NCI-H187 treated with DMSO at 0.1 percent for 48 hours (cell line): ENCODE measurements around the gene OR2L5.

Source experiments
- DNase-seq: peaks from one replicate; lab custom pipeline; 2025; lab: John Stamatoyannopoulos, UW

Gene OR2L5, protein sequence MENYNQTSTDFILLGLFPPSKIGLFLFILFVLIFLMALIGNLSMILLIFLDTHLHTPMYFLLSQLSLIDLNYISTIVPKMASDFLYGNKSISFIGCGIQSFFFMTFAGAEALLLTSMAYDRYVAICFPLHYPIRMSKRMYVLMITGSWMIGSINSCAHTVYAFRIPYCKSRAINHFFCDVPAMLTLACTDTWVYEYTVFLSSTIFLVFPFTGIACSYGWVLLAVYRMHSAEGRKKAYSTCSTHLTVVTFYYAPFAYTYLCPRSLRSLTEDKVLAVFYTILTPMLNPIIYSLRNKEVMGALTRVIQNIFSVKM

DNA sequence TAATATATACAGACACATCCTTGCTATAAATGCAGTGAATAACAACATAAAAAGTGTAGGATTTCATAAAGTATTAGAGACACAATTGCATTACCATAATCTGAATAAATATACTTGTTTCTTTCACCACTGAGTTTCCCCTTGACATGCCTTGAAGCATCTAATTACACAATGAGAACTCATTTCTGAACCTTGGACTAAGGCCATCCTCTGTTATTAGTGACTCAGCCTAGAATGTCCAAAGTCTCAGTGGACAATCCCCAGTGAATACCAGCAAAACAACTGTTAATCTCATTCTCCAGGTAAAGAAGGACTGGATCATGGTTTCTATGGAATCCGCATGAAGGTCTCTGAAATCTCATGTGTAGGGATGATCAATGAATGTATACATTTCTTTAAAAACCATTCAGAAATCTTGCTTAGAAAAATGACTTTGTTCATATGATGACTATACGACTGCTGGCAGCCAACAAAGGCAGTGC, at the start of gene OR2L5:
Gene OR2L5 (plus strand): TSS at position 432 of the 482 bp plus-strand sequence. CDS start 8,288 bp downstream, outside the sequence.
- DNase-seq = no peak

DNA sequence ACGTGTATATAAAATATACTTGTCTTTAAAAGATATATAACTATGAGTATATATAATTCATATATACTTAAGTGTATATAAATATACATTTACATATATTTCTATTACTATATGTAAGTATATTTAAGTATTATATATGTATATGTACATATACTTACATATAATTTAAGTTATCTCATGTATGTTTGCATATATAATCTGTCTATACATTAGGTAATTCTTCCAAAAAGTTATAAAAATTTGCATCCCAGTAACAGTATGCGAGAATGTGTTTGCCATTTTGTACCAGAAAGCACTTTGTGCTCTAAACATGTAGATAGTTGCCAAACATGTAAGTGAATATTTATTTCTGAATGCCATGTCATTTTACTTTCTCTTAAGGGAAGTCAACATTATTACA, 48.5 kb upstream of the OR2L5 start, which contains the start of gene OR2AK2:
Gene OR2AK2 (plus strand): TSS at position 301 of the 400 bp plus-strand sequence. CDS start 144 bp downstream, outside the sequence.
- no peak for DNase-seq

DNA sequence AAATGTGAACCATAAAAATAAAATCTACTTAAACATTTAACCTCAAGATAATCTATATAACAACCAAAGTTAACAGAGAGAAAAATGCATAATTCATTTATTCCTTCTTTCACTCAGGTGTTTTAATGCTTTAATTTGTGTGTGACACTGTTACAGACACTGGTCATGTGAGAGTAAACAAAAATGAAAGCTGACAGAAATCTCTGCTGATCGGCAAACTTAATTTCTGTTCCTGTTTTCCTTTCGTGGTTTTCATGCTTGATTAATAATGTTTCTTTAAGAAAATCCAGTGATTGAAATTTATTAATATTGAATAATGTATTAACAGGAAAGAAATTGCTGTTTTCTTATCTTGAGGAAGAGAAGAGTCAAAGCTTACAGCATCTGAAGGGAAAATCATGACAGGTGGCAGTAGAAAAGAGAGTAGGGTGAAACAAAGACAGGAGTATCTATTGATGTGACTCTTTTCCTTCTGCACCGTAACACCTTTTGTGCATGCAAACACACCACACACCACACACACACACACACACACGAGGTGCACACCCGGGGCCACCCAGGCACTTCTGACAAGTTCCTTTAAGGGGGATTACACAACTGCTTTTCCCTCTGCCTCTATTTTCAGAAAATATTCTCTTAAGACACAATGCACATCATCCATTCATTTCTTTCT, 46.8 kb upstream of the OR2L5 start:
- DNase-seq = no peak

DNA sequence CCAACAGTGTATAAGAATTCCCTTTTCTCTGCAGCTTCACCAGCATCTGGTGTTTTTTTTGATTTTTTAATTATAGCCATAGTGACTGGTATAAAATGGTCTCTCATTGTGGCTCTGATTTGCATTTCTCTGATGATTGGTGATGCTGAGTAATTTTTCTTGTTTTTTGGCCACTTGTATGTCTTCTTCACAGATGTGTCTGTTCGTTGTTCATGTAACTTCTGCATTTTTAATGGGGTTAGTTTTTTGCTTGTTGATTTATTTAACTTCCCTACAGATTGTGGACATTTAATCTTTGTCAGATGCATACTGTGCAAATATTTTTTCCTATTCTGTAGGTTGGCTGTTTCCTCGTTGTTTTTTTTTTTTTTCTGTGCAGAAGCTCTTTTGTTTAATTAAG, 20.5 kb upstream of the OR2L5 start:
- no peak for DNase-seq

DNA sequence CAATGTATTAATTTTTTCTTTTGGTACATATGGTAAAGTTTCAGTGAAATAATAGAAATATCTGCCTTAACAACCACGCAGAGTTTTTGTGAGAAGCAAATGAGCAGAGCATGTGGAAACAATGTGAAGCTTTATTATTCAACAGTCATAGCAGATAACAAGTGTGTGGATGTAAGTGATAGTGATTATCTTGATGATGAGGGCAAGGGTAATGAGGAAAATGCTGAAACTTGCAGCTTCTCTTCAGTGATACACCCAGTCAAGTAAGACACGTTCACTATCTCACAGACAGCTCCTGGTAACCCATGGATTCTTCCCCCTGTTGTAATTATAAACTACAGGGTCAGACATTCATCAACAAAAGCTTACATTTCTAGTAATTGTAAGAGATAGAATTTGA, 14.6 kb upstream of the OR2L5 start:
- no peak for DNase-seq

DNA sequence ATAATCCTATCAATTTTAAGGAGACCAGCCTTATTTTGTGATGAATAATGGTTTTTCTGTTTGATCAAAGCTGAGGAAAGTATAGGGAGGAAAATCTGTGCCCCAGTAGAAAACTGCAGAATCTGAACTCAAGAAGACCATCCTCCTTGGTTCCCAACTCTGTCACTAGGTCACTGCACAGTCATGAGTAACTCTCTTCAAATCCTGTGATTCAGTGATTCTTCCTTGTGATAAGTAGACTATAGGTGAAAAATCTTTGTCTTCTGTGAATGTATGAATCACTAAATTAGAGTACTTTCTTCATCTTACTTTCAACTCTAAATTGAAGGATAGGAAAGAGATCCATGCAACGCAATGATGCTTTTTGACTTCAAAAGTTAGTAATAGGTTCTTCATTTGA, 13.3 kb upstream of the OR2L5 start:
- no peak for DNase-seq

DNA sequence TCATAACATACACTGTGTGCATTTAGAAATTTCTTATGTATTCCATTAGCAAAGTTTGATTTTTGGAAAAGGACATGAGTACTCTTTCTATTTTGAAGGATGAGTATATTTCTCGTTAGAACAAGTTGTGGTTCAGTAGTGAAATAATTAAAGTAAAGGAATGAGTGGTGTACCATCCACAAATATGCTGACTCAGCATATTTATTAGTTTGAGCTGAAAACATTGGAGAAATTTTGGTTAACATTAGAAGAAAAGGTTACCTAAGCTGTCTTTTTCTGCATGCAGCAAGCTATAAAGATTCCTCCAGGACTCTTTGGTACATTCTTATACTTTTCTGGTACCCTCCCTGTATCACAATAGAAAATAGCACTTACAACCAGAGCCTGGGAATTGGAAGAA, 5.7 kb upstream of the OR2L5 start:
- DNase-seq = no peak

DNA sequence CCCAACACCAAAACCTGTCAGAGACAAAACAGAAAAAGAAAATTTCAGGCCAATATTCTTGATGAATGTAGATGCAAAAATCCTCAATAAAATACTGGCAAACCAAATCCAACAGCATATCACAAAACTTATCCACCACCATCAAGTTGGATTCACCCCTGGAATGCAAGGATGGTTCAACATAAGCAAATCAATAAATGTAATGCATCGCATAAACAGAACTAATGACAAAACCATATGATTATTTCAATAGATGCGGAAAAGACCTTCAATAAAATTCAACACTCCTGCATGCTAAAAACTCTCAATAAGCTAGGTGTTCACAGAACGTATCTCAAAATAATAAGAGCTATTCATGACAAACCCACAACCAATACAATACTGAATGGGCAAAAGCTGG, 3.8 kb upstream of the OR2L5 start:
- DNase-seq = no peak

DNA sequence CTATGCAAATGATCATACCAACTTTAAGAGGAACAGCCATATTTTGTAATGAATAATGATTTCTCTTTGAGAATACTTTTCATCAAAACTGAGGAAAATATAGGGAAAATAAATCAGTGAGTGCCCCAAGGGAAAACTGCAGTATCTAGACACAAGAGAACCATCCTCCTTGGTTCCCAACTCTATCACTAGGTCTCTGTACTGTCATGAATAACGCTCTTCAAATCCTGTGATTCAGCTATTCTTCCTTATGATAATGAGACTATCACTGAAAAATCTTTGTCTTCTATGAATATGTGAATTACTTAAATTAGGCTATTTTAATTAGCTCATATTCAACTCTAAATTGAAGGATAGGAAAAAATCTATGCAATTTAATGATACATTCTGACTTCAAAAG, 2.3 kb downstream of the OR2L5 start:
- DNase-seq = no peak

DNA sequence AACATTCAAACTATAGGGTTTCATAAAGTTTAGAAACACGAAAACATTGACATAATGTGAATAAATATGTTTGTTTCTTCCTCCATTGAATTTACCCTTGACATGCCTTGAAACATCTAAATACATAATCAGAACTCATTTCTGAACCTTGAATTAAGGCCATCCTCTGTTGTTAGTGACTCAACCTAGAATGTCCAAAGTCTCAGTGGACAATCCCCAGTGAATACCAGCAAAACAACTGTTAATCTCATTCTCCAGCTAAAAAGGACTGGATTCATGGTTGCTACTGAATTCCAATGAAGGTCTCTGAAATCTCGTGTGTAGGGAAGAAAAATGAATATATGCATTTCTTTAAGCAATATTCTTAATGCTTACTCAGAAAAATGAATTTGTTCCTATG, 16.3 kb downstream of the OR2L5 start, which contains the start of gene OR2L2:
Gene OR2L2 (plus strand): TSS at position 301 of the 400 bp plus-strand sequence. CDS start 8,198 bp downstream, outside the sequence.
- DNase-seq = no peak

DNA sequence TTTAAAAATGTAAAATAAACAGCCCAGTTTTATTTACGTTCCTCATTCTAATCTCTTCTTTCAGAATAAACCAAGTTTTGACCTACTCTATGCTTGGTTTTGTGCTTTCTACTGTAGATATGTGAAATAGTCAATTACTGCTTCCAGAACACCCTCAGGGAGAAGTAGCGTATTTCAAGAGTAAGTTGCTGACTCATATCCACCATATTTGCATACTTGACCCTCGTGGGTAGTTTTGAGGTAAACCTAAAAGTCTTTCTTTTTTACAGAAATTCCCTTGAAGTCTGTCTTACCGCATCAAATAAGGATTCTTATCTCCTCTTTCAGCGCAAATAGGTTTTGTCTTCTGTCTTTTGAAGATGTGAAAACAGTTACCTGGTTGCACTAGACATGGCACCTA, 31.7 kb downstream of the OR2L5 start:
- no peak for DNase-seq

DNA sequence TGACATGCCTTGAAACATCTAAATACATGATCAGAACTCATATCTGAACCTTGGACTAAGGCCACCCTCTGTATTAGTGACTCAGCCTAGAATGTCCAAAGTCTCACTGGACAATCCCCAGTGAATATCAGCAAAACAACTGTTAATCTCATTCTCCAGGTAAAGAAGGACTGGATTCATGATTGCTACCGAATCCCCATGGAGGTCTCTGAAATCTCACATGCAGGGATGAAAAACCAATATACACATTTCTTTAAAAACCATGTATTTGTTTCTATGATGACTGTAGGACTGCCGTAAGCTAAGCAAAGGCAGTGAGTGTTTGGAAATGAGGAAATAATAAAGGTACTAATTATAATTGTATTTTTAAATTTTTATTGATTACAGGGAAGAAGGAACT, 33.1 kb downstream of the OR2L5 start, which contains the start of gene OR2L3:
Gene OR2L3 (plus strand): TSS at position 301 of the 400 bp plus-strand sequence. CDS start 13,846 bp downstream, outside the sequence.
- DNase-seq = no peak

DNA sequence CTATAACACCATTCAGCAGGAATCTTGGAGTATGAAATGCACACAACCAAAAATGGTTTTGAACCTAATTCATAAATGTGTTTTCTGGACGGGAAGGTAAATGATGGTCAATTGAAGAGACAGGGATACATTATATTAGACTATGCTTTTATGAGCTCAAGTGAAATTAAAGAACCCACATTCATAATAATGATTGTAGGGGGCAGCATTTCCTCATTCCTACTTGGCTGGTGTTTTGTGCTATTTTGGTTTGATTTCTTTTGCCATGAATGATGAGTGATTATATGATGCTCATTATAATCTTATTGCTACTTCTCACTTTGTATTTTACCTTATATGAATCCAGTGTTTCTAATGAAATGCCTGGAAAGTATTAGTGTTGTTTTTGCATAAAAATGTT, 33.5 kb downstream of the OR2L5 start:
- no peak for DNase-seq

DNA sequence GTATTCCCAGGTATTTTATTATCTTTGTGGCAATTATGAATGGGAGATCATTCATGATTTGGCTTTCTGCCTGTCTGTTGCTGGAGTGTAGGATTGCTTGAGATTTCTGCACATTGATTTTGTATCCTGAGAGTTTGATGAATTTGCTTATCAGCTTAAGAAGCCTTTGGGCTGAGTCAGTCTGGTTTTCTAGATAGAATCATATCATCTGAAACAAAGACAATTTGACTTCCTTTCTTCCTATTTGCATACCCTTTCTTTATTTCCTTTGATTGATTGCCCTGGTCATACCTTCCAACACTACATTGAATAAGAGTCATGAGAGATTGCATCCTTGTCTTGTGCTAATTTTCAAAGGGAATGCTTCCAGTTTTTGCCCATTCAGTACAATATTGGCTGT, 41.2 kb downstream of the OR2L5 start:
- DNase-seq = no peak

DNA sequence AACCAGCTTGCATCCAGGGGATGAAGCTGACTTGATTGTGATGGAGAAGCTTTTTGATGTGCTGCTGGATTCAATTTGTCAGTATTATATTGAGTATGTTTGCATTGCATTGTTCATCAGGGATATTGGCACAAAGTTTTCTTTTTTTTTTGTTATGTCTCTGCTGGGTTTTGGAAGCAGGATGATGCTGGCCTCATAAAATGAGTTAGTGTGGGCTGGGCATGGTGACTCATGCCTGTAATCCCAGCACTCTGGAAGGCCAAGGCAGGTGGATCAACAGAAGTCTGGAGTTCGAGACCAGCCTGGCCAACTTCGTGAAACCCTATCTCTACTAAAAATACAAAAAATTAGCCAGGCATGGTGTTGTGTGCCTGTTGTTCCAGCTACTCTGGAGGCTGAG, 41.8 kb downstream of the OR2L5 start:
- no peak for DNase-seq

DNA sequence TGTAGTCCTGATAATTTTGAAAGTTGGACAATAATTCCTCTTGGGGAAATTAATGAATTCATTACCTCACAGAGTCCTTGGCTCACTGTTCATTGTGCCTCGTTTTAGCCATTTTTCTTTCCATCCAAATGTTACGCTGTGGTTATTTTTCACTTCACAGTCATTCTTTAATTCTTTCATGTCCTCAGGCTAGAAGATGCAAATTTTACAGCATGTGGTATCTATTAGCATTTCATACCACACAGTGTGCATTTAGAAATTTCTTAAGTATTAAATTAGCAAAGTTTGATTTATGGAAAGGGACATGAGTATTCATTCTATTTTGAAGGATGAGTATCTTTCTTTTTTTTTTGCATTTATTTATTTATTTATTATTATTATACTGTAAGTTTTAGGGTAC, 51.6 kb downstream of the OR2L5 start:
- no peak for DNase-seq

DNA sequence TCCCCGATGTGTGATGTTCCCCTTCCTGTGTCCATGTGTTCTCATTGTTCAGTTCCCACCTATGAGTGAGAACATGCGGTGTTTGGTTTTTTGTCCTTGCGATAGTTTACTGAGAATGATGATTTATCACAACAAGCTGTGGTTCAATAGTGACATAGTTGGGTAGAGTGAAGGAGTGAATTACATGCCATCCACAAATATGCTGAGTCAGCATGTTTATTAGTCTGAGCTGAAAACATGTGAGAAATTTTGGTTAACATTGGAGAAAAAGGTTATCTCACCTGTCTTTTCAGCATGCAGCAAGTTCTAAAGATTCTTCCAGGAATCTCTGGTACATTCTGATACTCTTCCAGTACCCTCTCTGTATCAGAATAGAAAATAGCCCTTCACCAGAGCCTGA, 52.1 kb downstream of the OR2L5 start:
- no peak for DNase-seq
